ENCODE results near the gene ZNF883. TPM values are rescaled to one million over a fixed set of nuclear protein-coding genes. Genes with fewer than 3 reads are reported as not detected.
A peak's percentile ranks its signal among the peaks of the same experiment; 100 is the strongest.

ZNF883 gene
- polyA plus RNA-seq (2013, experiment 1 of 2; ENCODE audit: insufficient read length): 0.98 TPM
- polyA plus RNA-seq (2013, experiment 2 of 2; ENCODE audit: insufficient read length): 0.83 TPM

- DNase-seq: peak; percentile 49
Measured at GRCh38 chr9:113011911-113012381, at the start of gene ZNF883. Gene ZNF883 (minus strand): TSS chr9:113012192.

- peak; percentile 6 for DNase-seq
Measured at GRCh38 chr9:113061072-113061850, 49.3 kb upstream of the ZNF883 start.

GRCh38 chr9:113059581-113060284 is 47.7 kb upstream of the ZNF883 start:
- DNase-seq: peak; percentile 4

GRCh38 chr9:113057193-113057592 is 45.2 kb upstream of the ZNF883 start:
- DNase-seq: no peak

- DNase-seq: peak; percentile 95
Measured at GRCh38 chr9:113056191-113057106, 44.5 kb upstream of the ZNF883 start, which contains the start of gene ZFP37. Gene ZFP37 (minus strand): TSS chr9:113056724. CDS start chr9:113056688, 36 bp downstream.

GRCh38 chr9:113042884-113043657 is 31.1 kb upstream of the ZNF883 start:
- DNase-seq: peak; percentile 3

GRCh38 chr9:113026200-113026599 is 14.2 kb upstream of the ZNF883 start:
- no peak for DNase-seq

GRCh38 chr9:113018247-113018646 is 6.3 kb upstream of the ZNF883 start:
- no peak for DNase-seq

GRCh38 chr9:113012492-113012891 is 500 bp upstream of the ZNF883 start:
- no peak for DNase-seq

- no peak for DNase-seq
Measured at GRCh38 chr9:113005777-113006176, 6.2 kb downstream of the ZNF883 start.

- no peak for DNase-seq
Measured at GRCh38 chr9:112997236-112997941, 14.6 kb downstream of the ZNF883 start.

GRCh38 chr9:112971415-112971814 is 40.6 kb downstream of the ZNF883 start:
- DNase-seq: no peak

- DNase-seq: no peak
Measured at GRCh38 chr9:112970939-112971338, 41.1 kb downstream of the ZNF883 start.

- no peak for DNase-seq
Measured at GRCh38 chr9:112969730-112970129, 42.3 kb downstream of the ZNF883 start.

- no peak for DNase-seq
Measured at GRCh38 chr9:112955550-112955949, 56.4 kb downstream of the ZNF883 start.

GRCh38 chr9:112945620-112946208 is 66.3 kb downstream of the ZNF883 start:
- DNase-seq: no peak

- no peak for DNase-seq
Measured at GRCh38 chr9:112939418-112939817, 72.6 kb downstream of the ZNF883 start.

- no peak for DNase-seq
Measured at GRCh38 chr9:112933696-112934095, 78.3 kb downstream of the ZNF883 start.

- peak; percentile 8 for DNase-seq
Measured at GRCh38 chr9:112925058-112925641, 86.8 kb downstream of the ZNF883 start.

GRCh38 chr9:112921549-112921948 is 90.4 kb downstream of the ZNF883 start:
- peak; percentile 17 for DNase-seq

Data from fibroblast of skin of abdomen (primary cell).